ENCODE data around the gene SRPK1.

SRPK1 gene

GRCh38 chr6:35874730-35875129 lies 46.2 kb downstream of the SRPK1 start:
- Histone ChIP-seq H3K4me3 (ENCODE audit: low read length in 2 of 2) (no peak overlapping the region), H3K18ac (ENCODE audit: low read length) (no peak overlapping the region), H2AFZ (ENCODE audit: low read length) (no peak overlapping the region), H3K9ac (ENCODE audit: low read depth, low read length, poor library complexity) (no peak overlapping the region), H3K36me3 (replicated peaks in 1 of 2; ENCODE audit: control insufficient read depth in 2 of 2, insufficient read depth in 2 of 2, low read length in 2 of 2) (peaks cover 10 to 94% of the 10 kb centered on the region in 2 donors), H3K4me2 (ENCODE audit: insufficient read depth, low read length, poor library complexity, severe bottlenecking) (no peak overlapping the region), H3K4me1 (ENCODE audit: control insufficient read depth in 2 of 2, insufficient read depth in 1 of 2, low read depth in 1 of 2, low read length in 2 of 2) (no peaks in the 10 kb centered on the region), H2AK5ac (ENCODE audit: low read depth, low read length) (no peak overlapping the region), H2BK12ac (ENCODE audit: low read length) (no peak overlapping the region), H3K4ac (ENCODE audit: low read length) (no peak overlapping the region), H4K8ac (ENCODE audit: low read depth, low read length) (no peak overlapping the region), H3K27me3 (ENCODE audit: control insufficient read depth in 3 of 3, insufficient read depth in 3 of 3, low read depth in 1 of 3, low read length in 3 of 3) (no peaks in the 10 kb centered on the region), H2BK15ac (ENCODE audit: low read length) (no peak overlapping the region), H3K9me3 (replicated peaks in 1 of 2; ENCODE audit: control insufficient read depth in 2 of 2, insufficient read depth in 1 of 2, low read depth in 1 of 2, low read length in 2 of 2) (no peaks in the 10 kb centered on the region), H2BK120ac (ENCODE audit: low read depth, low read length) (no peak overlapping the region), H3K23ac (ENCODE audit: low read depth, low read length, poor library complexity) (no peak overlapping the region), H2BK5ac (ENCODE audit: low read length) (no peak overlapping the region), H3K14ac (ENCODE audit: low read length) (no peak overlapping the region), H3K27ac (replicated peaks; ENCODE audit: low read length) (no peak overlapping the region), H4K91ac (ENCODE audit: low read depth, low read length, poor library complexity) (no peak overlapping the region), H3K79me1 (ENCODE audit: low read depth, low read length) (no peaks in the 10 kb centered on the region)
- DNase-seq (ENCODE audit: low spot score) = no peak
- no CpG with 5 or more reads among the region's 1 CpG for WGBS, 2 donors (ENCODE audit: extremely low coverage in 2 of 2, insufficient read length in 2 of 2, insufficient replicate concordance in 1 of 2)

DNA sequence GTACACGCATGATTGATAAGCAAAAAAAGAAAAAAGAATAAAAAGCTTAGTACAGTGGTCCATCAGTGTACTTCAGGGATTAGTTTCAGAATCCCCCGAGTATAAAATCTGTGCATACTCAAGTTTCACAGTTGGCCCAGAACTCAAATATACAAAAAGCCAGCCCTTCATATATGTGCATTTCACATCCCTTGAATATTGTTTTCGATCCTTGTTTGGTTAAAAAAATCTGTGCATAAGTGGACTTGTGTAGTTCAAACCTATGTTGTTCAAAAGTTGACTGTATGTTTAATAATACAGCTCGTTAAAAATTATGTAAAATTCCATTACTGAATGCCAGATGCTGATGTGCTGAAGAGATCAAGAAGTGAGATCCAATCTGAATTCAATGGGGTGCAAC lies 61.5 kb downstream of the SRPK1 start:
- no CpG with 5 or more reads among the region's 4 CpGs for WGBS, 2 donors (ENCODE audit: extremely low coverage in 2 of 2, insufficient read length in 2 of 2, insufficient replicate concordance in 1 of 2)
- Histone ChIP-seq H3K27me3 (ENCODE audit: control insufficient read depth in 3 of 3, insufficient read depth in 3 of 3, low read depth in 1 of 3, low read length in 3 of 3) (no peaks in the 10 kb centered on the region), H2BK5ac (ENCODE audit: low read length) (no peak overlapping the region), H4K8ac (ENCODE audit: low read depth, low read length) (no peak overlapping the region), H3K23ac (ENCODE audit: low read depth, low read length, poor library complexity) (no peak overlapping the region), H2BK12ac (ENCODE audit: low read length) (no peak overlapping the region), H3K9me3 (replicated peaks in 1 of 2; ENCODE audit: control insufficient read depth in 2 of 2, insufficient read depth in 1 of 2, low read depth in 1 of 2, low read length in 2 of 2) (no peaks in the 10 kb centered on the region), H3K36me3 (replicated peaks in 1 of 2; ENCODE audit: control insufficient read depth in 2 of 2, insufficient read depth in 2 of 2, low read length in 2 of 2) (peaks cover 26 to 99% of the 10 kb centered on the region in 2 donors), H2BK15ac (ENCODE audit: low read length) (no peak overlapping the region), H3K14ac (ENCODE audit: low read length) (no peak overlapping the region), H3K18ac (ENCODE audit: low read length) (no peak overlapping the region), H3K4me3 (ENCODE audit: low read length in 2 of 2) (no peak overlapping the region), H3K9ac (ENCODE audit: low read depth, low read length, poor library complexity) (no peak overlapping the region), H3K27ac (replicated peaks; ENCODE audit: low read length) (no peak overlapping the region), H2AK5ac (ENCODE audit: low read depth, low read length) (no peak overlapping the region), H3K4ac (ENCODE audit: low read length) (no peak overlapping the region), H4K91ac (ENCODE audit: low read depth, low read length, poor library complexity) (no peak overlapping the region), H2AFZ (ENCODE audit: low read length) (no peak overlapping the region), H2BK120ac (ENCODE audit: low read depth, low read length) (no peak overlapping the region), H3K4me1 (ENCODE audit: control insufficient read depth in 2 of 2, insufficient read depth in 1 of 2, low read depth in 1 of 2, low read length in 2 of 2) (no peaks in the 10 kb centered on the region), H3K79me1 (ENCODE audit: low read depth, low read length) (peaks cover 5% of the 10 kb centered on the region), H3K4me2 (ENCODE audit: insufficient read depth, low read length, poor library complexity, severe bottlenecking) (no peak overlapping the region)
- no peak for DNase-seq (ENCODE audit: low spot score)

- Histone ChIP-seq H3K23ac (ENCODE audit: low read depth, low read length, poor library complexity) (no peak overlapping the region), H3K4me2 (ENCODE audit: insufficient read depth, low read length, poor library complexity, severe bottlenecking) (no peak overlapping the region), H3K4ac (ENCODE audit: low read length) (no peak overlapping the region), H3K9me3 (replicated peaks in 1 of 2; ENCODE audit: control insufficient read depth in 2 of 2, insufficient read depth in 1 of 2, low read depth in 1 of 2, low read length in 2 of 2) (no peaks in the 10 kb centered on the region), H2BK12ac (ENCODE audit: low read length) (no peak overlapping the region), H3K9ac (ENCODE audit: low read depth, low read length, poor library complexity) (no peak overlapping the region), H3K27me3 (ENCODE audit: control insufficient read depth in 3 of 3, insufficient read depth in 3 of 3, low read depth in 1 of 3, low read length in 3 of 3) (no peaks in the 10 kb centered on the region), H4K91ac (ENCODE audit: low read depth, low read length, poor library complexity) (no peak overlapping the region), H3K4me1 (ENCODE audit: control insufficient read depth in 2 of 2, insufficient read depth in 1 of 2, low read depth in 1 of 2, low read length in 2 of 2) (no peaks in the 10 kb centered on the region), H2BK120ac (ENCODE audit: low read depth, low read length) (no peak overlapping the region), H3K79me1 (ENCODE audit: low read depth, low read length) (peaks cover 5% of the 10 kb centered on the region), H2BK5ac (ENCODE audit: low read length) (no peak overlapping the region), H4K8ac (ENCODE audit: low read depth, low read length) (no peak overlapping the region), H3K18ac (ENCODE audit: low read length) (no peak overlapping the region), H2AFZ (ENCODE audit: low read length) (no peak overlapping the region), H3K4me3 (ENCODE audit: low read length in 2 of 2) (no peak overlapping the region), H3K27ac (replicated peaks; ENCODE audit: low read length) (no peak overlapping the region), H3K14ac (ENCODE audit: low read length) (no peak overlapping the region), H2BK15ac (ENCODE audit: low read length) (no peak overlapping the region), H2AK5ac (ENCODE audit: low read depth, low read length) (no peak overlapping the region), H3K36me3 (replicated peaks in 1 of 2; ENCODE audit: control insufficient read depth in 2 of 2, insufficient read depth in 2 of 2, low read length in 2 of 2) (peaks cover 25 to 99% of the 10 kb centered on the region in 2 donors)
- DNase-seq (ENCODE audit: low spot score) = no peak
Measured at GRCh38 chr6:35857853-35858252, 63.0 kb downstream of the SRPK1 start.

DNA sequence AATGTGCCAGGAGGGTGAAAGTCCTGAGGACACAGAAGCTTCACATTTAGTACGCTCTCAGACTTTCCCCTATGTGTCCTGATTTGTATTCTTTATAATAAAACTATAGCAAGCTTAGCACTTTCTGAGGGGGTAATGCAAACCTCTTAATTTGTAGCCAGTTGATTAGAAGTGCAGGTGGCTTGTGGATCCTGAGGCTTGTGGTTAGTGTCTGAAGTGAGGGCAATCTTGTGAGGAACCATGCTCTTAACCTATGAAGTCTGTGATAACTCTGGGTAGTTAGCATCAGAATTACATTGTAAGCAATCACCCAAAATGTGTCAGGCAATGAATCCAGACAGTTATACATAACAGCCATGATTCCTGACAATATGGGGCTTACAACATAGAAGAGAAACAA lies 64.6 kb downstream of the SRPK1 start:
- peaks cover 17 to 99% of the 10 kb centered on the region in 2 donors for H3K36me3 ChIP-seq (replicated peaks in 1 of 2; ENCODE audit: control insufficient read depth in 2 of 2, insufficient read depth in 2 of 2, low read length in 2 of 2)

More for the DNA sequence above, 64.6 kb downstream of the SRPK1 start:
- H3K23ac ChIP-seq (ENCODE audit: low read depth, low read length, poor library complexity) = no peak overlapping the region
- H4K8ac ChIP-seq (ENCODE audit: low read depth, low read length) = no peak overlapping the region
- H3K4me3 ChIP-seq (ENCODE audit: low read length in 2 of 2) = no peak overlapping the region
- no peaks in the 10 kb centered on the region for H3K9me3 ChIP-seq (replicated peaks in 1 of 2; ENCODE audit: control insufficient read depth in 2 of 2, insufficient read depth in 1 of 2, low read depth in 1 of 2, low read length in 2 of 2)
- H3K9ac ChIP-seq (ENCODE audit: low read depth, low read length, poor library complexity) = no peak overlapping the region
- H2AK5ac ChIP-seq (ENCODE audit: low read depth, low read length) = no peak overlapping the region
- H2BK15ac ChIP-seq (ENCODE audit: low read length) = no peak overlapping the region
- H3K27me3 ChIP-seq (ENCODE audit: control insufficient read depth in 3 of 3, insufficient read depth in 3 of 3, low read depth in 1 of 3, low read length in 3 of 3) = no peaks in the 10 kb centered on the region
- H4K91ac ChIP-seq (ENCODE audit: low read depth, low read length, poor library complexity) = no peak overlapping the region
- H2AFZ ChIP-seq (ENCODE audit: low read length) = no peak overlapping the region
- H2BK120ac ChIP-seq (ENCODE audit: low read depth, low read length) = no peak overlapping the region
- H3K18ac ChIP-seq (ENCODE audit: low read length) = no peak overlapping the region
- no peak overlapping the region for H2BK12ac ChIP-seq (ENCODE audit: low read length)
- no peak overlapping the region for H3K4ac ChIP-seq (ENCODE audit: low read length)
- H3K4me1 ChIP-seq (ENCODE audit: control insufficient read depth in 2 of 2, insufficient read depth in 1 of 2, low read depth in 1 of 2, low read length in 2 of 2) = peaks cover 0 to 2% of the 10 kb centered on the region in 2 donors
- H3K4me2 ChIP-seq (ENCODE audit: insufficient read depth, low read length, poor library complexity, severe bottlenecking) = no peak overlapping the region
- WGBS, 2 donors (ENCODE audit: extremely low coverage in 2 of 2, insufficient read length in 2 of 2, insufficient replicate concordance in 1 of 2) = no CpG with 5 or more reads among the region's 1 CpG
- H3K14ac ChIP-seq (ENCODE audit: low read length) = no peak overlapping the region
- H3K79me1 ChIP-seq (ENCODE audit: low read depth, low read length) = no peaks in the 10 kb centered on the region
- DNase-seq (ENCODE audit: low spot score) = no peak
- no peak overlapping the region for H3K27ac ChIP-seq (replicated peaks; ENCODE audit: low read length)
- no peak overlapping the region for H2BK5ac ChIP-seq (ENCODE audit: low read length)

All from neuronal stem cell (in vitro differentiated cells).